GM12865 (cell line): Measurements from ENCODE around the gene C11orf58.

Experiments used
- DNase-seq: peaks from one replicate; pipeline ENCODE4 v3.0.0; 2010; ENCODE audit warnings: low read depth
- H3K4me3 ChIP-seq: 2 replicates; pipeline ENCODE4 v1.5.1; 2011; ENCODE audit warnings: mild to moderate bottlenecking, low read depth, low read length, control low read depth
- TF ChIP-seq, protein P1 (sequence below): IDR thresholded peaks from 2 replicates; pipeline ENCODE4 v1.5.1; 2011; ENCODE audit warnings: low read length, control low read depth, low read depth, inconsistent platforms; ENCODE audit not compliant: insufficient read depth; ENCODE audit errors: missing control alignments

C11orf58 gene

DNA sequence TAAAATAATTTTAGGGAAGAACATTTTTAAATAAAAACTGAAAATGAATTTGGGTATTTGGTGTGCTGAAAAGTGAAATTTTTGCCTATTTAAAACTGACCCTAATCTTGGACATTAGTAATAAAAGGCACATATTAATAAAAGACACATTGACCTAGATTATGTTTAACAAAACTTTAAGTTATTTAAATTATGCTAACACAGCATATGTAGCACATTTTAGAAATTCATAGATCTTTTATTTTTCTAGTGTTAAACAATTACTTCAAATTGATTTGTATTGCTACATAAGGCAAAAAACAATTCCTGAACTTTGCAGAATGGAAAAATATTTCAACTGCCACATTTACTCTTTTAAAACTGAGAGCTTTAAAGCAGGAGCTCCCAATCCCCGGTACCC is 10.6 kb downstream of the C11orf58 start:
- TF ChIP-seq, protein P1, sequence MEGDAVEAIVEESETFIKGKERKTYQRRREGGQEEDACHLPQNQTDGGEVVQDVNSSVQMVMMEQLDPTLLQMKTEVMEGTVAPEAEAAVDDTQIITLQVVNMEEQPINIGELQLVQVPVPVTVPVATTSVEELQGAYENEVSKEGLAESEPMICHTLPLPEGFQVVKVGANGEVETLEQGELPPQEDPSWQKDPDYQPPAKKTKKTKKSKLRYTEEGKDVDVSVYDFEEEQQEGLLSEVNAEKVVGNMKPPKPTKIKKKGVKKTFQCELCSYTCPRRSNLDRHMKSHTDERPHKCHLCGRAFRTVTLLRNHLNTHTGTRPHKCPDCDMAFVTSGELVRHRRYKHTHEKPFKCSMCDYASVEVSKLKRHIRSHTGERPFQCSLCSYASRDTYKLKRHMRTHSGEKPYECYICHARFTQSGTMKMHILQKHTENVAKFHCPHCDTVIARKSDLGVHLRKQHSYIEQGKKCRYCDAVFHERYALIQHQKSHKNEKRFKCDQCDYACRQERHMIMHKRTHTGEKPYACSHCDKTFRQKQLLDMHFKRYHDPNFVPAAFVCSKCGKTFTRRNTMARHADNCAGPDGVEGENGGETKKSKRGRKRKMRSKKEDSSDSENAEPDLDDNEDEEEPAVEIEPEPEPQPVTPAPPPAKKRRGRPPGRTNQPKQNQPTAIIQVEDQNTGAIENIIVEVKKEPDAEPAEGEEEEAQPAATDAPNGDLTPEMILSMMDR: no peak
- no peak for DNase-seq
- no peak overlapping the region for H3K4me3 ChIP-seq

- TF ChIP-seq, protein P1: no peak
- DNase-seq: no peak
- no peak overlapping the region for H3K4me3 ChIP-seq
Measured at GRCh38 chr11:16749666-16750065, 11.2 kb downstream of the C11orf58 start.

DNA sequence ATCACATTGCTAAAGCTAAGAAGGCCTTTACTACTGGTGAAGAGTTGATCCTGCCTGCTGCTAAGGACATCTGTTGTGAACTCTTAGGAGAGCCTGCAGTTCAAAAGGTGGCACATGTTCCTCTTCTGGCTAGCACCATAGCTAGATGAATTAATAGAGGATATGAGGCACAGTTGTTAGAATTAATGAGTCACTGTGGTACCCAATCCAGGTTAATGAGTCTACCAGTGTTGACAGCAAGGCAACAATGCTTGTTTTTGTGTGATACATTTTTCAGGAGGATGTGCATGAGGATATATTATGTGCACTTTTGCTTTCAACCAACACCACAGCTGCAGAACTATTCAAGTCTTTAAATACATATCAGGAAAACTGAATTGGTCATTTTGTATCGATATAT is 12.0 kb downstream of the C11orf58 start:
- TF ChIP-seq, protein P1: no peak
- DNase-seq: no peak
- no peak overlapping the region for H3K4me3 ChIP-seq

- DNase-seq: no peak
- TF ChIP-seq, protein P1: no peak
- H3K4me3 ChIP-seq: no peak overlapping the region
Measured at GRCh38 chr11:16758382-16759024, 20.1 kb downstream of the C11orf58 start.

- no peak overlapping the region for H3K4me3 ChIP-seq
- TF ChIP-seq, protein P1: no peak
- DNase-seq: no peak
Measured at GRCh38 chr11:16759857-16760508, 21.5 kb downstream of the C11orf58 start.

GRCh38 chr11:16763746-16764145 is 25.3 kb downstream of the C11orf58 start:
- TF ChIP-seq, protein P1: no peak
- no peak for DNase-seq
- H3K4me3 ChIP-seq: no peak overlapping the region
